H1 (cell line): ENCODE data around the gene FMOD. TPM values are rescaled to one million over a fixed set of nuclear protein-coding genes. Genes with fewer than 3 reads are reported as not detected.
A peak's percentile ranks its signal among the peaks of the same experiment; 100 is the strongest.

ENCODE experiments used
- BCL11A ChIP-seq, 2 experiments: IDR thresholded peaks; one replicate each; pipeline ENCODE4 v1.6.1; 2011; ENCODE audit warnings: low read depth in 2 of 2, low read length in 2 of 2, mild to moderate bottlenecking in 2 of 2
- GABPA ChIP-seq: IDR thresholded peaks from 2 replicates; pipeline ENCODE4 v1.6.1; 2011; ENCODE audit warnings: mild to moderate bottlenecking, low read length, moderate library complexity, borderline replicate concordance; ENCODE audit not compliant: insufficient read depth
- GTF2F1 ChIP-seq: IDR thresholded peaks from 2 replicates; pipeline ENCODE4 v1.6.1; 2012; ENCODE audit warnings: low read depth, low read length, improper control_type of control experiment, borderline replicate concordance
- HDAC6 ChIP-seq: IDR thresholded peaks from one replicate; pipeline ENCODE4 v1.7.1; 2012; ENCODE audit warnings: low read depth, mild to moderate bottlenecking, inconsistent platforms, low read length, moderate library complexity
- RXRA ChIP-seq: IDR thresholded peaks from 2 replicates; pipeline ENCODE4 v1.6.1; 2011; ENCODE audit warnings: low read depth, mild to moderate bottlenecking, low read length, moderate library complexity; ENCODE audit not compliant: insufficient read depth
- TAF7 ChIP-seq: optimal IDR thresholded peaks from 2 replicates; pipeline ENCODE3; 2011; ENCODE audit warnings: low read depth, mild to moderate bottlenecking, inconsistent platforms, low read length, moderate library complexity, borderline replicate concordance
- polyA plus RNA-seq, 7 experiments: library from polyadenylated mRNA; depleted of rRNA in 3 of 7; stranded (reverse) in 5 of 7; unstranded in 2 of 7; fragments of >200 nt in 5 of 7; fragments of 200-250 nt in 2 of 7; gene quantifications; 1 replicate in 5 of 7; 2 replicates in 1 of 7; 4 replicates in 1 of 7; pipeline versions ENCODE4 v1.2.1 to v1.2.3, GENCODE V29; 2011 to 2013; ENCODE audit warnings: missing spikeins in 2 of 7, mixed read lengths in 2 of 7
- total RNA-seq: library from RNA; stranded (reverse); fragmentation: NEBNext Ultra II Directional; extraction: Animal tissue kit (Norgen Biotek cat#: 25700); gene quantifications from 2 replicates; pipeline ENCODE4 v1.2.1, GENCODE V29; 2021
- TF ChIP-seq, protein P1 (sequence below), 3 experiments: IDR thresholded peaks; 1 replicate in 2 of 3; 2 replicates in 1 of 3; pipeline versions ENCODE4 v1.5.1 to v1.6.1; 2011; ENCODE audit warnings: low read length in 3 of 3, mild to moderate bottlenecking in 3 of 3, inconsistent platforms in 2 of 3, low read depth in 1 of 3, moderate library complexity in 1 of 3; ENCODE audit not compliant: insufficient read depth in 1 of 3; ENCODE audit errors: control extremely low read depth in 1 of 3

The FMOD gene
- total and polyA plus RNA-seq, 2 of the 8 experiments (the other 6 are each of a cell fraction or from before 2014, with no cell fraction given), result 0.17 to 0.32 TPM

DNA sequence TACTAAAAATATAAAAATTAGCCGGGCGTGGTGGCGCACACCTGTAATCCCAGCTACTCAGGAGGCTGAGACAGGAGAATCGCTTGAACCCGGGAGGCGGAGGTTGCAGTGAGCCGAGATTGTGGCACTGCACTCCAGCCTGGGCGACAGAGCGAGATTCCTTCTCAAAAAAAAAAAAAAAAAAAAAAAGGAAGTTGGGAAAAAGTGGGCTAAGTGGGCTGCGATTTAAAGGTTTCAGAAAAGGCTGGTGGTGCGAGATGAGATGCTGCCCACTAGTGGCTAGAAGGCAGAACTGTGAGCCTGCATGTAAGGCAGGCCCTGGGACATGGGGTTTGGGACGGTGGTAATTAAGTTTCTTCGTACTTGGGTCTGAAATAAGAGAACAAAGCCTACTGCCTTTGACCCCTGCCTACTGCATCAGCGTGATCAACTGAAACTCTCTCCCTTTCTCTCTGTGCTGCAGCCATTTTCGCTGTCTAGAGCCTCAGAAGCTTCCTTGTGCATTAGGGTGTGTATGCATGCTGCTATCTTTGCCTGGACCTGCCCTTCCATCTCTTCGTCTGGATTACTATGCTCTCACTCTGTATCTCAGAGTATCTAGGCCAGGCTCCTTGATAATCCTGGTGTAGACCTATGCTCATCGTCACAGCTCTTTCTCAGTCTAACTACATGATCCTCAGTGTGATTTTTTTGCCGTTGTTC lies 12.4 kb downstream of the FMOD start (continued):
- TF ChIP-seq, protein P1, sequence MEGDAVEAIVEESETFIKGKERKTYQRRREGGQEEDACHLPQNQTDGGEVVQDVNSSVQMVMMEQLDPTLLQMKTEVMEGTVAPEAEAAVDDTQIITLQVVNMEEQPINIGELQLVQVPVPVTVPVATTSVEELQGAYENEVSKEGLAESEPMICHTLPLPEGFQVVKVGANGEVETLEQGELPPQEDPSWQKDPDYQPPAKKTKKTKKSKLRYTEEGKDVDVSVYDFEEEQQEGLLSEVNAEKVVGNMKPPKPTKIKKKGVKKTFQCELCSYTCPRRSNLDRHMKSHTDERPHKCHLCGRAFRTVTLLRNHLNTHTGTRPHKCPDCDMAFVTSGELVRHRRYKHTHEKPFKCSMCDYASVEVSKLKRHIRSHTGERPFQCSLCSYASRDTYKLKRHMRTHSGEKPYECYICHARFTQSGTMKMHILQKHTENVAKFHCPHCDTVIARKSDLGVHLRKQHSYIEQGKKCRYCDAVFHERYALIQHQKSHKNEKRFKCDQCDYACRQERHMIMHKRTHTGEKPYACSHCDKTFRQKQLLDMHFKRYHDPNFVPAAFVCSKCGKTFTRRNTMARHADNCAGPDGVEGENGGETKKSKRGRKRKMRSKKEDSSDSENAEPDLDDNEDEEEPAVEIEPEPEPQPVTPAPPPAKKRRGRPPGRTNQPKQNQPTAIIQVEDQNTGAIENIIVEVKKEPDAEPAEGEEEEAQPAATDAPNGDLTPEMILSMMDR (IDR thresholded peaks at IDR 0.05; ENCODE audit: control extremely low read depth in 1 of 3, insufficient read depth in 1 of 3, low read depth in 1 of 3, low read length in 3 of 3), result peak; percentile 92 to 97 (median 96)
- TF ChIP-seq BCL11A (IDR thresholded peaks at IDR 0.05; ENCODE audit: low read depth in 2 of 2, low read length in 2 of 2), result no peak
- no peak for TF ChIP-seq TAF7
- TF ChIP-seq GTF2F1, result 0 out of 2 replicates have a peak, but pooled peaks have one; percentile 7
- no peak for TF ChIP-seq HDAC6
- no peak for TF ChIP-seq RXRA
- TF ChIP-seq GABPA, result no peak
